HG02610 (cell line): ENCODE results near the gene SETD7.
"Not testable (repeated sequence)": the region's sequence is repeated elsewhere in the genome, so short reads cannot be mapped to it uniquely, and the experiment has no call there.

ENCODE experiments used
- ATAC-seq: cut with Tn5 transposase; IDR thresholded peaks from one replicate; pipeline ENCODE4 v1.9.1; 2021; ENCODE audit warnings: mild to moderate bottlenecking, moderate library complexity; ENCODE audit not compliant: unreplicated experiment

The SETD7 gene

GRCh38 chr4:139470295-139470694, 85.7 kb downstream of the SETD7 start:
- no peak for ATAC-seq

GRCh38 chr4:139469869-139470268, 86.2 kb downstream of the SETD7 start:
- ATAC-seq, result no peak

- no peak for ATAC-seq
Observed at GRCh38 chr4:139469216-139469615, 86.8 kb downstream of the SETD7 start.

- not testable (repeated sequence) for ATAC-seq
Observed at GRCh38 chr4:139468756-139469155, 87.3 kb downstream of the SETD7 start.

- ATAC-seq, result no peak
Observed at GRCh38 chr4:139465922-139466321, 90.1 kb downstream of the SETD7 start.

- ATAC-seq, result not testable (repeated sequence)
Observed at GRCh38 chr4:139464512-139464911, 91.5 kb downstream of the SETD7 start.

- ATAC-seq, result no peak
Observed at GRCh38 chr4:139461022-139461628, 94.9 kb downstream of the SETD7 start.

- no peak for ATAC-seq
Observed at GRCh38 chr4:139460565-139460964, 95.5 kb downstream of the SETD7 start.

GRCh38 chr4:139458999-139459398, 97.0 kb downstream of the SETD7 start:
- no peak for ATAC-seq

- no peak for ATAC-seq
Observed at GRCh38 chr4:139458543-139458942, 97.5 kb downstream of the SETD7 start.

GRCh38 chr4:139457318-139457717, 98.7 kb downstream of the SETD7 start:
- ATAC-seq, result no peak

- ATAC-seq, result no peak
Observed at GRCh38 chr4:139455126-139455538, 100.9 kb downstream of the SETD7 start.

- peak; percentile 2 for ATAC-seq
Observed at GRCh38 chr4:139454111-139455045, 101.6 kb downstream of the SETD7 start, which contains the start of gene RAB33B. Gene RAB33B (plus strand): TSS chr4:139454121. CDS start chr4:139454196, 75 bp downstream.

GRCh38 chr4:139453371-139454110, 102.5 kb downstream of the SETD7 start:
- peak; percentile 91 for ATAC-seq

- ATAC-seq, result peak; percentile 38
Observed at GRCh38 chr4:139453041-139453370, 103.0 kb downstream of the SETD7 start.

- no peak for ATAC-seq
Observed at GRCh38 chr4:139451997-139452396, 104.0 kb downstream of the SETD7 start.

GRCh38 chr4:139450586-139450985, 105.4 kb downstream of the SETD7 start:
- no peak for ATAC-seq

GRCh38 chr4:139447078-139447477, 108.9 kb downstream of the SETD7 start:
- ATAC-seq, result not testable (repeated sequence)
